Left forelimb (tissue), 1 donor: ENCODE results near the gene HUS1.
"Not testable (repeated sequence)": the region's sequence is repeated elsewhere in the genome, so short reads cannot be mapped to it uniquely, and the experiment has no call there.

Experiments
- DNase-seq: peaks from one replicate; pipeline ENCODE4 v3.0.0-alpha.2; 2018; ENCODE audit warnings: low spot score

The HUS1 gene

GRCh38 chr7:47923081-47923875, 56.1 kb downstream of the HUS1 start:
- DNase-seq: not testable (repeated sequence)

GRCh38 chr7:47916514-47916913, 62.9 kb downstream of the HUS1 start:
- DNase-seq: not testable (repeated sequence)

DNA sequence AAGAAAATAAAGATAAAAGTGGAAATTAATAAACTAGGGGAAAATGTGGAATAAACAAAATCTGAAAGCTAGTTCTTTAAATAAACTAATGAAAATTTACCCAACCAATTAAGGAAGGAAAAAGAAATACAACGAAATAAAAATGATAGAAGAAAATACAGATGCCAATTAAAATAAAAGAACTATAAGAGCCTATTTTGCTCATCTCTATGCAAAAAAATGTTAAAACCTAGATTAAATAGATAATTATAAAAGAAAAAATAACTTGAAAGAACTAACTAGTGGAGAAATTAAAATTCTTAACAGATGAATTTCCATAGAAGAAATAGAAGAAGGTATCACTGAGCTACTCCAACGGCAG, 63.8 kb downstream of the HUS1 start:
- DNase-seq: no peak

DNA sequence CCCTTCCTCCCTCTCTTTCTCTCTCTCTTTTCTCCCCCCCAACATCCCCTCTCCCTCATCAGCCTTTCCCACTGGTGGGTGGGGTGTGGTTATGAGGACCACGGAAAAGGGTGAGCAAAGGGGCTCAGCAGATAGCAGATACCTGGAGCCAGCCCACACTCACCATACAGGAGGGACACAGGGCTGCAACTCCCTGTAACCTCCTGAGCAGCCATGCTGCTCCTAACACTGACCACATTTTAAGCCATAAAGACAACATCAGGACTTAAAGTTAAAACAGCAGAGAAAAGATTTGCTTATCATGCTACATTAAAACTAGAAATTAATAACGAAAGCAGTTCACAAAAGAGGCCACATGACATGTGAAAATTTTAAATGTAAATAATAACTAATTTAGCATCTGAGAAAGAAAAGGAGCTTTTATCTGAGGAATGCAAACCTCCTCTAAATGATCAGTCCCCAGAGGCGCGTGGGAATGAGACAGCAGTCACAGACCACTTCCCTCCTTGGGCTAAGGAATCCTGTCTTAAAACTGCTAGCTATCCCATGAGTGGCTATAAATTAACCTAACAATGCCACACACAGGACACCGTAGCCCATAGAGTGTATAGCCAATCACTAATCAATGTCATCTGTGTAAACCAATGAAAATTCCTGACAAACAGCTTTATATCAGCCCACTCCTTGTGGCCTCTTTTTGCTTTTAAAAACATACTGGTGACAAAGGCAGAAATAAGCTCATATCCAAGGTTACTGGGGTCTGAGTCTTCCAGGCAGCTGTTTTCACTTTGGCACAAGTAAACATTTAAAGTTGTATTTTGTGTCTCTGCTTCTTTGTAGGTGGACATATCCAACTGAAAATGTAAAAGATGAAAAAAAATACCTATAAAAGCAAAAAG, 64.4 kb downstream of the HUS1 start:
- no peak for DNase-seq
